Measurements from ENCODE around the gene ATP6V1C2.
"Not testable (repeated sequence)": the region's sequence is repeated elsewhere in the genome, so short reads cannot be mapped to it uniquely, and the experiment has no call there.

The ATP6V1C2 gene

GRCh38 chr2:10813163-10814138, 92.0 kb downstream of the ATP6V1C2 start:
- DNase-seq (ENCODE audit: low read depth) = not testable (repeated sequence)

DNA sequence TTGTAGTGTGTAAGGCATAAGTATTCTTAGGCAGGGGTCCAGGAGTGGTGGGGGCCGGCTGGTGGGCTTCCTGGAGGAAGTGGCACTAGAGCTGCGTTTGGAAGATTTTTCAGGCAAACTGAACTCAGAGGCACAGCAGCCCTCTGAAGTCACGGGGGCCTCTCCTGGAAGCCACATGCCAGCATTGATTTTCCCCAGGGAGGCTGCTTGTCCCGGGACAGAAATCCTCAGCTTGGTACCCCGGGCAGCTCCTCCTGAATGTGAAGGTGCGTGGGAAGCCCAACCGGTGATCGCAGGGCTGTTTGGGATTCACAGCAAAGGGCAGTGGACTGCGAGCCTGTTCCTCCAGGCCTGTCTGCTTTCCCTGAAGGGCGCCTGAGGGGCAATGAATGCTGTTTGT, 92.7 kb downstream of the ATP6V1C2 start:
- DNase-seq (ENCODE audit: low read depth) = no peak

DNA sequence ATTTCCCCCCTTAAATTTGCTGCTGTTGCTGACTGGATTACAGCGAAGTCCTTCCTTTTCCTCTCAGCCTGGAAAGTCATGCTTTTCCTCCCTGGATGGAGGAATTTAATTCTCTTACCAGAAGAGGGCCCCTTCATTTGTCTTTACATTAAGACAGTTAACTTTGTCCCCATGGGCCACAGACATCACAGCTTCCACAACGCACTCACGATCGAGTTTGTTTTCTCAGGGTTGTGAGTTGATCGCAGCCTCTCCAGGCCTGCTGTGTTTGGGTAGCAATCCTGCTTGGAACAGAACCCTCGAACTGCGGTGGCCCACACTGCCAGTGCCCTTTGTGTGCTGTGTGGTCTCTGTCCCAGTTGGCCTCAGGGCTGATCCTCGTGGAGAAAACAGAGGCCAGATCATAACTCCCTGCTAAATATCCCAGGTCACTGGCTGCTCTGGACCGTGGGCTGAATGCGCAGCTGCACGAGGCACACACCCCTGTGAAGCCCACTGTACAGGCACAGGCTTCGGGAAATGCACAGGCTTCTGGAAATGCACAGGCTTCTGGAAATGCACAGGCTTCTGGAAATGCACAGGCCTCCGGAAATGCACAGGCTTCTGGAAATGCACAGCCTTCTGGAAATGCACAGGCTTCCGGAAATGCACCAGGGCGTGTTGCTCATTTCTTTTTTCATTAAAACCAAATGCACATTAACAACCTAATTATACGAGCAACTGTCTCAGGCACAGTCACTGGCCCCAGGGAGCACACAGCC, 93.3 kb downstream of the ATP6V1C2 start:
- no peak for DNase-seq (ENCODE audit: low read depth)

DNA sequence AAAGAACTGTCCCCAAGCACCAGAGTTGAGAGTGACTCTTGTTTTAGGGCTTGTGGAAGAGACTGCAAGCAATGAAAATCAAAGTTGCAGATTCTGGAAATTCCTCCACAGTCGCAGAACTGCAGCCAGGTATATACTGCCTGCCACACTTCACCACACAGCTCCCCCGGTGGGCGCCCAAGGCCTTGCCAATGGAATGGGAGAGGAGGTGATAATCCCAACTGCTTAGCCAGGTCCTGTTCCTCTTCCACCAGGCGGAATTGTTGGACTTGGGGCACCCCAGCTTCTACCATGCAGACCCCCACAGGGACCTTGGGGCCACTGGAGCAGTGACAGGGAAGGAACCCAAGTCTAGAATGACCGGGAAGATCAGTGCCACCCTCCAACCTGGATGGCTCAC, 96.0 kb downstream of the ATP6V1C2 start:
- DNase-seq (ENCODE audit: low read depth) = no peak

DNA sequence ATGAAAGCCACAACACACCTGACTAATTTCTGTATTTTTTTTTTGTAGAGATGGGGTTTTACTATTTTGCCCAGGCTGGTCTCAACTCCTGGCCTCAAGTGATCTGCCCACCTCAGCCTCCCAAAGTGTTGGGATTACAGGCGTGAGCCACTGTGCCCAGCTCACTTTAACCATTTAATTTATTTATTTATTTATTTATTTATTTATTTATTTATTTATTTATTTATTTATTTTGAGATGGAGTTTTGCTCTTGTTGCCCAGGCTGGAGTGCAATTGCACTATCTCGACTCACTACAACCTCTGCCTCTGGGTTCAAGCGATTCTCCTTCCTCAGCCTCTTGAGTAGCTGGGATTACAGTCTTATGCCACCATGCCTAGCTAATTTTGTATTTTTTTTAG, 96.9 kb downstream of the ATP6V1C2 start:
- not testable (repeated sequence) for DNase-seq (ENCODE audit: low read depth)

- DNase-seq (ENCODE audit: low read depth) = no peak
Measured at GRCh38 chr2:10818984-10819383, 97.6 kb downstream of the ATP6V1C2 start.

- DNase-seq (ENCODE audit: low read depth) = no peak
Measured at GRCh38 chr2:10819714-10820314, 98.4 kb downstream of the ATP6V1C2 start.

DNA sequence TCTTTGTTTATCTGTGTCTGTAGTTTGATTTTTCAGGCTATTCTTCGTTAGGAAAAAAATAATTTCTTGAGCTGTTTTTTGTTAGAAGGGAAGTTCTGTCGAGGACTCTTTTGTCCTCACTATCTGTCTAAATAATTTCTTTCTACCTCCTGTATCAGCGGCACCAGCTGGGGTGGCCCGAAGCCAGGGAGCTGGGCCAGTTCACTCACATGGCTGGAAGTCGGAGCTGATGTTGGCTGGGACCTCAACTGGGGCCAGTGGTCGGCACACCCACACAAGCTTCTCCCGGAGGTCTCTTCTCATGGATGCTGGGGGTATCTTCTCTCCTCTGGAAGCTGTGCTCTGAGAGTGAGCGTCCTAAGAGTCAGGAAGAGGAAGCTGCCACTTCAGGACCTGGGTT, 99.1 kb downstream of the ATP6V1C2 start:
- DNase-seq (ENCODE audit: low read depth) = no peak

GRCh38 chr2:10820978-10821695, 99.7 kb downstream of the ATP6V1C2 start:
- DNase-seq (ENCODE audit: low read depth) = no peak

GRCh38 chr2:10824191-10824590, 102.8 kb downstream of the ATP6V1C2 start:
- DNase-seq (ENCODE audit: low read depth) = no peak

DNA sequence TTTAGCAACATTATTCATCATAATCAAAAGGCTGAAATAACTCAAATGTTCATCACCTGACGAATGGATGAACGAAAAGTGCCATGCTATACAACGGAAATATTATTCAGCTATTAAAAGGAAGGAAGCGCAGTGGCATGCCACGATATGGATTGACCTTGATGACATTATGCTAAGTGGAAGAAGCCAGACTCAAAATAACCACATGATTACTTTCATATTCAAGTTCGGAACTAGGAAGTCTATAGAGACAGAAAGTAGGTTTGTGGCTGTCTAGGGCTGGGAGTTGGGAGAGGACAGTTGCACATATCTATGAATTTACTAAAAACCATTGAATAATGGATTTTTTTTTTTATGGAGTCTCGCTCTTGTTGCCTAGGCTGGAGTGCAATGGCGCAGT, 104.6 kb downstream of the ATP6V1C2 start:
- no peak for DNase-seq (ENCODE audit: low read depth)

GRCh38 chr2:10826625-10827024, 105.2 kb downstream of the ATP6V1C2 start:
- no peak for DNase-seq (ENCODE audit: low read depth)

- no peak for DNase-seq (ENCODE audit: low read depth)
Measured at GRCh38 chr2:10828346-10828745, 106.9 kb downstream of the ATP6V1C2 start.

DNA sequence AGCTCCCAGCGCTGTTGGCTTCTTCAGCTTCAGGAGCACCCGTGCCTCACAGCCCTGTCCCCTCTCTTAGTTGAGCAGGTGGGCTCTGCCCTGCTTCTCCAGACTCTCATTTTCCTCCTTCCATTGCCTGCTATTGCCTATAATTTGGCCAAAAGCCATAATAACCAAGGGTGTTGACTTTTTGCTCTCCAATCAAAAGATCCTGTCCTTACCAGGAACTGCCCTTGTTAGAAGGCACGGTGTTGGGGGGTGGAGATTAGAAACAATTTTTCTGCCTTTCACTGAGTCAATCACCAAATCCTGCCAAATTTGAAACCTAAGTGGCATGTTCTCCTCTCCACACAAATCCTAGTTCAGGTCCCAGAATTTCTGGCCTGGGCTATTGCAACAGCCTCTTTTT, 107.9 kb downstream of the ATP6V1C2 start:
- DNase-seq (ENCODE audit: low read depth) = no peak

DNA sequence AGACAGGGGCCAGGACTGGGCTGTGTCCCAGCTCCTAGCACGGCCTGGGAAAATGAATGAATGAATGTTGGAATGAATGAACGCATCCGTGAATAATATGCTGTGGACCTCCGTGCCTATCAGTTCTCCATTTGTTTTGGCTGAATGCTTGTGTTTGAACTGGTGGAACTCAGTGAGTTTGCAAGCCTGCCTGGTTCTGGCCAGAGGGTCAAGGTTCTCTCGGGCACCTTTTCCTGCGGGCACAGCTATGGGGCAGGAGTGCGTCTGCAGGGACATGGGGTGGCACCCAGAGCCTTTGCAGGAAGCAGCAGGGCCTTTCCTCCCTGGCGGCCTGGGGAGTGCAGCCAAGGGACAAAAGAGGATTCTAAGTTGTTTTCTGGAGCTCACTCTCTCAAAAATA, 108.8 kb downstream of the ATP6V1C2 start:
- no peak for DNase-seq (ENCODE audit: low read depth)

GRCh38 chr2:10830641-10831399, 109.4 kb downstream of the ATP6V1C2 start:
- no peak for DNase-seq (ENCODE audit: low read depth)

DNA sequence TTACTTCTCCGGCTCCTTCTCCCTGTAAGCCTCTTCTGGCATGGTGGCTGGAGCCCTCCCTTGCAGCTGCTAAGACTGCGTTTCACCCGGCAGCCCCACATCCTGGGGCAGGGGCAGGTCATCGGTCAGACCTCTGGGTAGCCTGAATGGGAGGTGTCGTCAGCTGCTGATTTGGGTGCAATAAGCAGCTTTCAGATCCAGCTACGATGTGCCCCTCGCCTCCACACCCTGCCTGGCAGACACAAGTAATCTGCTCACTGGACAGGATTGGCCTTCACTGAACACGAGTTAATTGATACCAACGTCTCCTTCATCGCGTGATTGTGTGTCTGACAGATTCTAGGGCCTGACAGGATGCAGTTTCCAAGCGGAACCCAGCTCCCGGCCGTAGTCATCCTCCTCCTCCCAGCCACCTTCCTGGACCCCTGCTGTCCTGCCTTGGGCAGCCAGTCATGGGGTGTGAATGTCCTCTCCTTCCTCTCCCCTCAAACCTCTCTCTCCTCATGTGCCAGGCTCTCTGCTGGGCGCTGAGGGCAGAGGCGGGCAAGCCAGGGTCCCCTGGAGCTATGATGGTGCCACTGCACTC, 110.1 kb downstream of the ATP6V1C2 start:
- no peak for DNase-seq (ENCODE audit: low read depth)

- DNase-seq (ENCODE audit: low read depth) = peak; percentile 68
Measured at GRCh38 chr2:10832203-10832936, 110.9 kb downstream of the ATP6V1C2 start.

DNA sequence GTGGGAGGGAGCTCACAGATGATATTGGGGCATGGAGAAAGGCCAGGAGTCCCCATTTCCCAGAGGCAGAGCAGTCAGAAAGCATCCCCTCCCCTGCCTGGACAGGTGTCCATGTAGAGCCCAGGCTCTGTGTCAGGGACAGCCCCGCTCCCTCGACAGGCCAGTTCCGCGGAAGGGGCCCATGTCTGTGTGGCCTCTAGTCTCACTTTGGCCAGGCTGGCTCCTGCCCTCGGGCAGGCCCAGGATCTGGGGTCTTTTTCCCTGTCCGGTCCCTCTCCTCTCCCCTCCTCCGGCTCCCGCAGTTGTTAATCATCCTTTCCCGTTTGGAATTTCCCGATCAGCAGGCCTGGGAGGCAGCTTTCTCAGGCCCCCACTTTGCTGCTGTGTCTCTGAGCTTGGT, 111.6 kb downstream of the ATP6V1C2 start:
- no peak for DNase-seq (ENCODE audit: low read depth)

GRCh38 chr2:10834068-10834655, 112.7 kb downstream of the ATP6V1C2 start:
- DNase-seq (ENCODE audit: low read depth) = no peak
